Measurements from ENCODE around the gene ERMARD.

ERMARD gene

GRCh38 chr6:169746556-169746955, 4.9 kb upstream of the ERMARD start:
- no peak overlapping the region for H3K27ac ChIP-seq (ENCODE audit: low read length)
- H3K36me3 ChIP-seq (replicated peaks; ENCODE audit: low read depth, low read length): peaks cover 18% of the 10 kb centered on the region
- H2AFZ ChIP-seq (ENCODE audit: low read depth, low read length): no peak overlapping the region
- H3K79me2 ChIP-seq (ENCODE audit: low read length): peaks cover 15% of the 10 kb centered on the region
- no peak overlapping the region for H3K9ac ChIP-seq (ENCODE audit: low read length)
- no peaks in the 10 kb centered on the region for H3K9me3 ChIP-seq (ENCODE audit: insufficient read depth, low read length)
- H3K4me1 ChIP-seq (ENCODE audit: low read length): peaks cover 8% of the 10 kb centered on the region
- H3K4me3 ChIP-seq (ENCODE audit: low read length): no peak overlapping the region
- H3K4me2 ChIP-seq (ENCODE audit: low read length): no peak overlapping the region
- TF ChIP-seq EZH2phosphoT487 (IDR thresholded peaks at IDR 0.05; ENCODE audit: low read depth): no peak
- no peak for TF ChIP-seq CTCF (IDR thresholded peaks at IDR 0.05; ENCODE audit: low read depth, low read length)
- H3K27me3 ChIP-seq (ENCODE audit: low read depth, low read length): no peaks in the 10 kb centered on the region
- no peaks in the 10 kb centered on the region for H4K20me1 ChIP-seq (ENCODE audit: insufficient read depth, low read length)

- peak overlapping the region; percentile 95 for H3K9ac ChIP-seq (ENCODE audit: low read length)
- peaks cover 14% of the 10 kb centered on the region for H3K4me1 ChIP-seq (ENCODE audit: low read length)
- peak overlapping the region; percentile 81; the same call in 1 of the 2 replicates for H2AFZ ChIP-seq (ENCODE audit: low read depth, low read length)
- H3K27me3 ChIP-seq (ENCODE audit: low read depth, low read length): no peaks in the 10 kb centered on the region
- H4K20me1 ChIP-seq (ENCODE audit: insufficient read depth, low read length): no peaks in the 10 kb centered on the region
- H3K27ac ChIP-seq (ENCODE audit: low read length): peak overlapping the region; percentile 66
- H3K9me3 ChIP-seq (ENCODE audit: insufficient read depth, low read length): no peaks in the 10 kb centered on the region
- peak overlapping the region; percentile 94 for H3K4me2 ChIP-seq (ENCODE audit: low read length)
- TF ChIP-seq CTCF (IDR thresholded peaks at IDR 0.05; ENCODE audit: low read depth, low read length) (no peak), EZH2phosphoT487 (IDR thresholded peaks at IDR 0.05; ENCODE audit: low read depth) (no peak)
- H3K36me3 ChIP-seq (replicated peaks; ENCODE audit: low read depth, low read length): peaks cover 18% of the 10 kb centered on the region
- H3K79me2 ChIP-seq (ENCODE audit: low read length): peaks cover 35% of the 10 kb centered on the region
- H3K4me3 ChIP-seq (ENCODE audit: low read length): peak overlapping the region; percentile 98
Measured at GRCh38 chr6:169752074-169752623, 727 bp downstream of the ERMARD start.

DNA sequence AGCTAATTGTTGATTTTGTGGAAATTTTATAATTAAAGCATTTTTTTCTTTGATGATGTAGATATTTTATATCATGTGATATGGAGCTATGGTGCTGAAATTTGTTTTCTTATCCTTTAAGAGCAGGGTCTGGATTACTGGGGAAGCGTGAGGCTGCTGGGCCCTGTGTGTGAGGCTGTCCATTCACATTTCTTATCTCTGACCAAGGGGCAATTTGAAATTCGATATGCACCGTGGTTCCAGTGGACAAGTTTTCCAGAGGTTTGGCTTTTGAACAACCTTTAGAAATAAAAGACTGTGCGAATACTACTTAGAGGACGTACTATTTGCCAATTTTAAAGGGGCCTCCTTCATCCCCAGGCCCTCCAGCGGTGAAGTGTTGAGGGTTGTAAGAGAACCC, 3.7 kb downstream of the ERMARD start:
- TF ChIP-seq CTCF (IDR thresholded peaks at IDR 0.05; ENCODE audit: low read depth, low read length): no peak
- TF ChIP-seq EZH2phosphoT487 (IDR thresholded peaks at IDR 0.05; ENCODE audit: low read depth): no peak
- Histone ChIP-seq H2AFZ (ENCODE audit: low read depth, low read length) (no peak overlapping the region), H3K79me2 (ENCODE audit: low read length) (peaks cover 32% of the 10 kb centered on the region), H3K27ac (ENCODE audit: low read length) (no peak overlapping the region), H3K4me1 (ENCODE audit: low read length) (peaks cover 11% of the 10 kb centered on the region), H3K4me3 (ENCODE audit: low read length) (no peak overlapping the region), H3K9ac (ENCODE audit: low read length) (no peak overlapping the region), H3K36me3 (replicated peaks; ENCODE audit: low read depth, low read length) (peaks cover 8% of the 10 kb centered on the region), H3K9me3 (ENCODE audit: insufficient read depth, low read length) (no peaks in the 10 kb centered on the region), H3K4me2 (ENCODE audit: low read length) (no peak overlapping the region), H3K27me3 (ENCODE audit: low read depth, low read length) (no peaks in the 10 kb centered on the region), H4K20me1 (ENCODE audit: insufficient read depth, low read length) (no peaks in the 10 kb centered on the region)

DNA sequence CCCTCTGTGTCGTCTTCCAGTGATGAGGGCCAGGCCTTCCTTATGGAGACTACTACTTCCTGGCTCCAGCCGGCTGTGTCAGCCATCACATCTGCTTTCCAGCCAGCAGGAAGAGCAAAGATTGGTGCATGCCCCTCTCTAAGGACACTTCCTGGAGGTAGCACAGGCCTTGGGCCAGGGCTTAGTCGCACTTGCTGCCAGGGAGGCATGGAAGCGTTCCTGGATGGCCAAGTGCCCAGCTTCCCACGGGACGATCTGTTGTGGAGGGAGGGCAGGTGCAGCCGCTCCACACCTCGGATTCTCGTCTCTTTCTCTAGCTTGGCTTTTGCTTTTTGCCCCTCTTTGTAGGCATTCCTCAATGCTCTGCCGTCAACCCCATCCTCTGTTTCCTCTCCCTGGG, 11.9 kb downstream of the ERMARD start:
- Histone ChIP-seq H3K4me1 (ENCODE audit: low read length) (no peaks in the 10 kb centered on the region), H3K79me2 (ENCODE audit: low read length) (no peaks in the 10 kb centered on the region), H3K27ac (ENCODE audit: low read length) (no peak overlapping the region), H3K27me3 (ENCODE audit: low read depth, low read length) (no peaks in the 10 kb centered on the region), H3K4me3 (ENCODE audit: low read length) (no peak overlapping the region), H3K9ac (ENCODE audit: low read length) (no peak overlapping the region), H4K20me1 (ENCODE audit: insufficient read depth, low read length) (no peaks in the 10 kb centered on the region), H3K9me3 (ENCODE audit: insufficient read depth, low read length) (no peaks in the 10 kb centered on the region), H2AFZ (ENCODE audit: low read depth, low read length) (no peak overlapping the region), H3K36me3 (replicated peaks; ENCODE audit: low read depth, low read length) (peaks cover 8% of the 10 kb centered on the region), H3K4me2 (ENCODE audit: low read length) (no peak overlapping the region)
- TF ChIP-seq CTCF (IDR thresholded peaks at IDR 0.05; ENCODE audit: low read depth, low read length) (no peak), EZH2phosphoT487 (IDR thresholded peaks at IDR 0.05; ENCODE audit: low read depth) (no peak)

All from OCI-LY3 (cell line).